Gastroesophageal sphincter (tissue), 4 donors: Measurements from ENCODE around the gene NUP107. TPM values are rescaled to one million over a fixed set of nuclear protein-coding genes. Genes with fewer than 3 reads are reported as not detected.

Source experiments
- ATAC-seq: fragments of 150-250 bp; one replicate; pipeline ENCODE4 v1.9.1; 2016; ENCODE audit warnings: mild to moderate bottlenecking, moderate library complexity
- H3K27ac ChIP-seq, 4 donors: fragments of 200-600 bp; sonication (generic) in 3 of 4; 1 replicate in 3 of 4; 2 replicates in 1 of 4; pipeline ENCODE4 v1.5.1; 2016 to 2019
- H3K27me3 ChIP-seq: fragments of 200-600 bp; sonication (generic); one replicate; pipeline ENCODE4 v1.5.1; 2019
- H3K36me3 ChIP-seq, 2 donors: fragments of 200-600 bp; sonication (generic); one replicate each; pipeline ENCODE4 v1.5.1; 2019; ENCODE audit warnings: control low read depth in 1 of 2
- H3K4me1 ChIP-seq, 3 donors: fragments of 200-600 bp; sonication (generic); 1 replicate in 2 of 3; 2 replicates in 1 of 3; pipeline ENCODE4 v1.5.1; 2016 to 2019; ENCODE audit warnings: control low read depth in 2 of 3
- H3K4me3 ChIP-seq, 2 donors: fragments of 200-600 bp; sonication (generic); one replicate each; pipeline ENCODE4 v1.5.1; 2019; ENCODE audit warnings: mild to moderate bottlenecking in 1 of 2, moderate library complexity in 1 of 2
- H3K9me3 ChIP-seq, 3 donors: fragments of 200-600 bp; sonication (generic); one replicate each; pipeline ENCODE4 v1.5.1; 2017 to 2019; ENCODE audit warnings: control low read depth in 2 of 3
- CTCF ChIP-seq, 4 experiments: fragments of 200-600 bp in 2 of 4; fragments of 450-650 bp in 2 of 4; sonication (generic) in 1 of 4; IDR thresholded peaks; one replicate each; pipeline ENCODE4 v1.5.1; 2017 to 2019; ENCODE audit warnings: antibody characterized with exemption in 4 of 4, mild to moderate bottlenecking in 2 of 4, moderate library complexity in 2 of 4
- EP300 ChIP-seq: sonication (generic); formaldehyde crosslinking; IDR thresholded peaks from one replicate; pipeline ENCODE4 v1.6.1; 2017; ENCODE audit warnings: antibody characterized with exemption, mild to moderate bottlenecking
- POLR2A ChIP-seq, 2 donors: fragments of 450-650 bp; IDR thresholded peaks; one replicate each; pipeline ENCODE4 v1.6.1; 2017; ENCODE audit warnings: antibody characterized with exemption in 2 of 2, mild to moderate bottlenecking in 2 of 2, moderate library complexity in 1 of 2
- POLR2AphosphoS5 ChIP-seq: sonication (generic); formaldehyde crosslinking; IDR thresholded peaks from one replicate; pipeline ENCODE4 v1.6.1; 2017; ENCODE audit warnings: antibody characterized with exemption
- WGBS, 2 donors: methylation state at CpG; one replicate each; pipeline ENCODE4 v1.1.5; 2018; ENCODE audit warnings: low coverage in 1 of 2; 5-methylcytosine and 5-hydroxymethylcytosine counted together
- total RNA-seq, 4 donors: library from RNA; depleted of rRNA; stranded (reverse); fragments of >200 nt; gene quantifications; one replicate each; pipeline ENCODE4 v1.1.0, GENCODE V29; 2016

Gene NUP107
- total RNA-seq, 4 donors from 2014 or later, result 28.4 to 46.7 (median 29.5) TPM

- Histone ChIP-seq H3K36me3 (peaks cover 0 to 16% of the 10 kb centered on the region in 2 donors), H3K4me3 (no peak overlapping the region), H3K27me3 (no peaks in the 10 kb centered on the region), H3K4me1 (peaks cover 0 to 16% (median 0%) of the 10 kb centered on the region in 3 donors), H3K9me3 (no peaks in the 10 kb centered on the region), H3K27ac (no peak overlapping the region)
- TF ChIP-seq POLR2A (IDR thresholded peaks at IDR 0.05) (no peak), EP300 (no peak)
- 56 to 89% methylated on average over 1 of the region's 1 CpG for WGBS, 2 donors
- no peak for ATAC-seq
Measured at GRCh38 chr12:68667291-68667690, 19.5 kb upstream of the NUP107 start.

GRCh38 chr12:68667896-68668295 is 18.9 kb upstream of the NUP107 start:
- Histone ChIP-seq H3K27ac (no peak overlapping the region), H3K4me1 (peaks cover 0 to 16% (median 0%) of the 10 kb centered on the region in 3 donors), H3K9me3 (no peaks in the 10 kb centered on the region), H3K36me3 (peaks cover 0 to 13% of the 10 kb centered on the region in 2 donors), H3K27me3 (no peaks in the 10 kb centered on the region), H3K4me3 (no peak overlapping the region)
- TF ChIP-seq POLR2AphosphoS5, result no peak
- no peak for TF ChIP-seq EP300
- no peak for TF ChIP-seq POLR2A (IDR thresholded peaks at IDR 0.05)
- no peak for TF ChIP-seq CTCF (IDR thresholded peaks at IDR 0.05)
- no peak for ATAC-seq
- 60% methylated on average over 1 of the region's 1 CpG; no CpG with 5 or more reads in 1 of the 2 donors for WGBS, 2 donors

GRCh38 chr12:68671179-68671578 is 15.6 kb upstream of the NUP107 start:
- ATAC-seq, result no peak
- 74 to 81% methylated on average over 4 of the region's 4 CpGs for WGBS, 2 donors
- peaks cover 0 to 9% of the 10 kb centered on the region in 2 donors for H3K36me3 ChIP-seq
- TF ChIP-seq POLR2AphosphoS5 (no peak), EP300 (no peak), CTCF (IDR thresholded peaks at IDR 0.05) (no peak), POLR2A (IDR thresholded peaks at IDR 0.05) (no peak)
- peaks cover 0 to 4% (median 0%) of the 10 kb centered on the region in 3 donors for H3K4me1 ChIP-seq
- H3K27me3 ChIP-seq, result no peaks in the 10 kb centered on the region
- H3K9me3 ChIP-seq, result no peaks in the 10 kb centered on the region
- no peak overlapping the region for H3K27ac ChIP-seq
- no peak overlapping the region for H3K4me3 ChIP-seq

GRCh38 chr12:68673788-68674187 is 13.0 kb upstream of the NUP107 start:
- Histone ChIP-seq H3K4me3 (no peak overlapping the region), H3K27me3 (no peaks in the 10 kb centered on the region), H3K9me3 (no peaks in the 10 kb centered on the region), H3K27ac (no peak overlapping the region), H3K36me3 (no peaks in the 10 kb centered on the region), H3K4me1 (no peaks in the 10 kb centered on the region)
- WGBS, 2 donors, result 79 to 82% methylated on average over 4 of the region's 4 CpGs
- no peak for ATAC-seq
- no peak for TF ChIP-seq POLR2A (IDR thresholded peaks at IDR 0.05)
- no peak for TF ChIP-seq POLR2AphosphoS5
- no peak for TF ChIP-seq CTCF (IDR thresholded peaks at IDR 0.05)
- no peak for TF ChIP-seq EP300

- Histone ChIP-seq H3K4me3 (no peak overlapping the region), H3K27me3 (no peaks in the 10 kb centered on the region), H3K36me3 (no peaks in the 10 kb centered on the region), H3K27ac (no peak overlapping the region), H3K9me3 (no peaks in the 10 kb centered on the region), H3K4me1 (no peaks in the 10 kb centered on the region)
- no peak for ATAC-seq
- TF ChIP-seq POLR2A (IDR thresholded peaks at IDR 0.05), result no peak
- no peak for TF ChIP-seq POLR2AphosphoS5
- TF ChIP-seq CTCF (IDR thresholded peaks at IDR 0.05), result no peak
- no peak for TF ChIP-seq EP300
Measured at GRCh38 chr12:68674376-68674775, 12.4 kb upstream of the NUP107 start.
